Loucy (cell line): ENCODE measurements around the gene TLE7.

Source experiments
- H2AFZ ChIP-seq: fragments of 200-600 bp; sonication (generic); 2 replicates; pipeline ENCODE4 v1.6.0; 2016; ENCODE audit warnings: antibody characterized with exemption, mild to moderate bottlenecking, low read length, moderate library complexity
- H3F3A ChIP-seq: fragments of 200-600 bp; 2 replicates; pipeline ENCODE4 v1.6.0; 2016; ENCODE audit warnings: antibody characterized with exemption, low read depth, mild to moderate bottlenecking
- H3K27me3 ChIP-seq: fragments of 200-600 bp; sonication (generic); 2 replicates; pipeline ENCODE4 v1.6.1; 2014; ENCODE audit warnings: low read length, mild to moderate bottlenecking; ENCODE audit not compliant: insufficient read depth, poor library complexity, severe bottlenecking
- H3K36me3 ChIP-seq: fragments of 200-600 bp; sonication (generic); 2 replicates; pipeline ENCODE4 v1.6.1; 2016; ENCODE audit warnings: low read length; ENCODE audit not compliant: insufficient read depth
- H3K4me1 ChIP-seq: fragments of 200-600 bp; sonication (generic); 2 replicates; pipeline ENCODE4 v1.5.1; 2014; ENCODE audit warnings: low read length, mild to moderate bottlenecking; ENCODE audit not compliant: insufficient read depth, poor library complexity, severe bottlenecking
- H3K4me2 ChIP-seq: fragments of 200-600 bp; sonication (generic); 2 replicates; pipeline ENCODE4 v1.6.0; 2014; ENCODE audit warnings: antibody characterized with exemption, low read length, low read depth, mild to moderate bottlenecking; ENCODE audit not compliant: poor library complexity, severe bottlenecking
- H3K4me3 ChIP-seq: fragments of 200-600 bp; sonication (generic); 2 replicates; pipeline ENCODE4 v1.5.1; 2014; ENCODE audit warnings: low read length, mild to moderate bottlenecking, mixed read lengths; ENCODE audit not compliant: poor library complexity, severe bottlenecking
- H3K79me2 ChIP-seq: fragments of 200-600 bp; sonication (generic); 2 replicates; pipeline ENCODE4 v1.6.1; 2014; ENCODE audit warnings: low read length; ENCODE audit not compliant: insufficient read depth
- H3K9ac ChIP-seq: fragments of 200-600 bp; sonication (generic); 2 replicates; pipeline ENCODE4 v1.6.0; 2014; ENCODE audit warnings: mild to moderate bottlenecking, low read depth, low read length, moderate library complexity; ENCODE audit not compliant: poor library complexity, severe bottlenecking
- H3K9me2 ChIP-seq: fragments of 200-600 bp; sonication (generic); replicated peaks from 2 replicates; pipeline ENCODE4 v1.6.1; 2016; ENCODE audit warnings: low read depth, low read length, mixed read lengths
- H3K9me3 ChIP-seq: fragments of 200-600 bp; sonication (generic); 2 replicates; pipeline ENCODE4 v1.6.1; 2014; ENCODE audit warnings: mild to moderate bottlenecking, antibody characterized with exemption, low read length, low read depth; ENCODE audit not compliant: insufficient read depth
- H4K20me1 ChIP-seq: fragments of 200-600 bp; sonication (generic); 2 replicates; pipeline ENCODE4 v1.6.0; 2014; ENCODE audit warnings: antibody characterized with exemption, low read length, mild to moderate bottlenecking; ENCODE audit not compliant: insufficient read depth, poor library complexity, severe bottlenecking
- CTCF ChIP-seq: fragments of 200-600 bp; sonication (generic); conservative IDR thresholded peaks from 2 replicates; pipeline ENCODE4 v1.5.1; 2014; ENCODE audit warnings: mild to moderate bottlenecking, antibody characterized with exemption, low read length
- EZH2phosphoT487 ChIP-seq: fragments of 200-600 bp; IDR thresholded peaks from 2 replicates; pipeline ENCODE4 v1.6.1; 2018; ENCODE audit warnings: antibody characterized with exemption, mild to moderate bottlenecking, moderate library complexity, borderline replicate concordance

Gene TLE7

GRCh38 chr16:71442051-71442440 lies at the start of gene TLE7:
Gene TLE7 (minus strand): TSS chr16:71442054. CDS start chr16:71433324, 8,730 bp downstream.
- Histone ChIP-seq H3K4me3 (no peak within 1 kb of the TSS), H3K79me2 (no peaks in the 10 kb centered on the region), H3K9me3 (0 out of 2 replicates have a peak, but pooled peaks cover 4% of the 10 kb centered on the region), H3F3A (no peaks in the 10 kb centered on the region), H4K20me1 (no peaks in the 10 kb centered on the region), H3K9me2 (no peaks in the 10 kb centered on the region), H2AFZ (no peak within 1 kb of the TSS), H3K4me2 (no peak within 1 kb of the TSS), H3K9ac (no peak within 1 kb of the TSS), H3K36me3 (no peaks in the 10 kb centered on the region), H3K27me3 (no peaks in the 10 kb centered on the region), H3K4me1 (no peaks in the 10 kb centered on the region)
- no peak for TF ChIP-seq CTCF
- TF ChIP-seq EZH2phosphoT487 = no peak

GRCh38 chr16:71491054-71491453 lies 49.2 kb upstream of the TLE7 start:
- no peaks in the 10 kb centered on the region for H3K36me3 ChIP-seq
- H3K9me3 ChIP-seq = no peaks in the 10 kb centered on the region
- H2AFZ ChIP-seq = no peak overlapping the region
- no peak overlapping the region for H3K9ac ChIP-seq
- no peak overlapping the region for H3K4me3 ChIP-seq
- H3F3A ChIP-seq = no peaks in the 10 kb centered on the region
- H3K79me2 ChIP-seq = no peaks in the 10 kb centered on the region
- no peaks in the 10 kb centered on the region for H3K27me3 ChIP-seq
- peaks cover 6% of the 10 kb centered on the region for H3K4me1 ChIP-seq
- H3K4me2 ChIP-seq = no peak overlapping the region
- H4K20me1 ChIP-seq = no peaks in the 10 kb centered on the region
- no peaks in the 10 kb centered on the region for H3K9me2 ChIP-seq
- TF ChIP-seq EZH2phosphoT487 (no peak), CTCF (no peak)

GRCh38 chr16:71490361-71490760 lies 48.5 kb upstream of the TLE7 start:
- Histone ChIP-seq H3K4me1 (peaks cover 6% of the 10 kb centered on the region), H3K4me2 (no peak overlapping the region), H3K9ac (no peak overlapping the region), H3K79me2 (no peaks in the 10 kb centered on the region), H3K9me2 (no peaks in the 10 kb centered on the region), H2AFZ (no peak overlapping the region), H3K27me3 (no peaks in the 10 kb centered on the region), H3K9me3 (no peaks in the 10 kb centered on the region), H3F3A (no peaks in the 10 kb centered on the region), H4K20me1 (no peaks in the 10 kb centered on the region), H3K4me3 (no peak overlapping the region), H3K36me3 (no peaks in the 10 kb centered on the region)
- no peak for TF ChIP-seq CTCF
- TF ChIP-seq EZH2phosphoT487 = no peak
